ENCODE measurements around the gene PRSS57. TPM values are rescaled to one million over a fixed set of nuclear protein-coding genes. Genes with fewer than 3 reads are reported as not detected.

PRSS57 gene
- total RNA-seq, 2 experiments from 2014 or later = not detected

DNA sequence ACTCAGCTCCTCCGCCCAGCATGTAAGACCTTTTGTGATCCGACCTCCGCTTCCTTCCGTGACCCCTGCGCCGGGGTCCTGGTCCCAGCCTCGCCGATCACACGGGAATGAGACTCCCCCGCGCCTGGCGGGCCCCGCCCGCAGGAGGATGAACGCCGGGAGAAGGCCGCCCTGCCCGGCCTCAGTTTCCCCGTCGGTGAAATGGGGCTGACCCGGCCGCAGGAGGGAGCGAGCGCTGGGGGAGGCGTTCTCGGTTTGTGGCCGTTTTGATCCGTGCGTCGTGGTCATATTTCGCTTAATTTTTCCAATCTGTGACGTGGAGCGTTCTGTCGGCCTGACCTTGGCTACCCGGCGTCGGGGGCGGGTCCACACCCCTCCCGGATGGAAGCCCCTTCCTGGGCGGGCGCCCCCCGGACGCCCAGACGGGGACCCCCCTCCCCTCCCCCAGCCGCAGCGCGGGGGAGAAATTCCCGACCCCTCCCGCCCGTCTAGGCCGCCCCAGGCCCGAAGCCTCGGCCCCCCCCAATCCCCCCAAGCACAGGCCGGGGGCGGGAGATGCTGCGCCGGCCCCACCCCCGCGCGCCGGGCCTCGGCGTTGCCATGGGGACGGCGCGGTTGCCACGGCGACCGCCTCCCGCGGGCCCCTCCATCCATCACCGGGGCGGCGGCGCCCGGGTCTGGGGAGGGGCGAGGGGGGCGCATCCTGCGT lies 24.5 kb upstream of the PRSS57 start:
- ChIA-PET POLR2A (no interaction called here), CTCF (no interaction called here)
- Mint-ChIP-seq H3K9me3 (no peaks in the 10 kb centered on the region), H3K4me1 (ENCODE audit: low read depth) (no peaks in the 10 kb centered on the region), H3K36me3 (ENCODE audit: low read depth) (no peaks in the 10 kb centered on the region), H3K27ac (no peak overlapping the region), H3K4me3 (no peak overlapping the region), H3K27me3 (peaks cover 39% of the 10 kb centered on the region)
- Histone ChIP-seq H3K36me3 (ENCODE audit: insufficient read depth, low read length) (no peaks in the 10 kb centered on the region), H3K4me3 (ENCODE audit: low read length) (no peak overlapping the region), H3K4me1 (ENCODE audit: insufficient read depth, low read length) (peaks cover 3% of the 10 kb centered on the region), H3K9me3 (ENCODE audit: control insufficient read depth in 1 of 2, insufficient read depth in 1 of 2, low read length in 2 of 2) (peaks cover 0 to 43% of the 10 kb centered on the region in 2 experiments), H3K27ac (ENCODE audit: low read depth in 1 of 2, low read length in 2 of 2) (no peak overlapping the region), H3K27me3 (ENCODE audit: control insufficient read depth in 1 of 2, insufficient read depth in 2 of 2, low read length in 2 of 2) (peaks cover 19 to 20% of the 10 kb centered on the region in 2 experiments)
- intact Hi-C loops (cut with DNase I, micrococcal nuclease) = no loop called here
- ATAC-seq (ENCODE audit: poor library complexity) (no peak), DNase-seq (no peak)
- no peak for TF ChIP-seq CTCF (IDR thresholded peaks at IDR 0.05)

DNA sequence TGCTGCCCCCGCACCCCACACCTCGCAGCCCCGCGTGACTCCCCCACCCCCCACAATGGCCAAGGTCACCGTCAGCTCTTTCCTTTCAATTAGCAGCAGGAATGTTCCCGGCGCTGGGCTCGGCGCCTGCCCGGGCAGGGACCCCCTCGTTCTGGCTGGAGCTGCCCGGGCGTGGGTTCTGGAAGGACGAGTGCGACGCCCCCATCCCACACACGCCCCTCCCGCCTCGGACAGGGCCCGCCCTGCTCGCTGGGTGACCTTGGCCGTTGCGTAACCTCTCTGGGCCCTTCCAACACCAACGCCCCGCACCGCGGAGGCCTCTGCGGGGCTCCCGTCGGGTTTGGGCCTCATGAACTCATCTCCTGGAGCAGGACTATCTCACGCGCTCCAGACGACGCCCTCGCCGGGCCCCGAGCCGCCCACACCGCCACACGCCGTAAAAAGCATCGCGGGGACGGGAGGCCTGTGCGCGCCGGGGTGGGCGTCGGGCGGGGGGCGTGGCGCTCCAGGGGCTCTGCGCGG lies 23.8 kb upstream of the PRSS57 start:
- Histone ChIP-seq H3K27me3 (ENCODE audit: control insufficient read depth in 1 of 2, insufficient read depth in 2 of 2, low read length in 2 of 2) (peaks cover 19 to 20% of the 10 kb centered on the region in 2 experiments), H3K9me3 (ENCODE audit: control insufficient read depth in 1 of 2, insufficient read depth in 1 of 2, low read length in 2 of 2) (peaks cover 0 to 43% of the 10 kb centered on the region in 2 experiments), H3K4me1 (ENCODE audit: insufficient read depth, low read length) (peaks cover 3% of the 10 kb centered on the region), H3K36me3 (ENCODE audit: insufficient read depth, low read length) (no peaks in the 10 kb centered on the region), H3K4me3 (ENCODE audit: low read length) (no peak overlapping the region), H3K27ac (ENCODE audit: low read depth in 1 of 2, low read length in 2 of 2) (no peak overlapping the region)
- Mint-ChIP-seq H3K27ac (no peak overlapping the region), H3K9me3 (no peaks in the 10 kb centered on the region), H3K4me1 (ENCODE audit: low read depth) (no peaks in the 10 kb centered on the region), H3K4me3 (no peak overlapping the region), H3K36me3 (ENCODE audit: low read depth) (no peaks in the 10 kb centered on the region), H3K27me3 (peaks cover 39% of the 10 kb centered on the region)
- no peak for DNase-seq
- CTCF ChIA-PET = interaction anchor here (0.5 kb wide), 1 partner anchor 69 kb away, joined by 4 read pairs; no protein-coding TSS in a partner anchor
- intact Hi-C loops (cut with DNase I, micrococcal nuclease) = no loop called here
- POLR2A ChIA-PET = no interaction called here
- no peak for ATAC-seq (ENCODE audit: poor library complexity)
- no peak for TF ChIP-seq CTCF (IDR thresholded peaks at IDR 0.05)

DNA sequence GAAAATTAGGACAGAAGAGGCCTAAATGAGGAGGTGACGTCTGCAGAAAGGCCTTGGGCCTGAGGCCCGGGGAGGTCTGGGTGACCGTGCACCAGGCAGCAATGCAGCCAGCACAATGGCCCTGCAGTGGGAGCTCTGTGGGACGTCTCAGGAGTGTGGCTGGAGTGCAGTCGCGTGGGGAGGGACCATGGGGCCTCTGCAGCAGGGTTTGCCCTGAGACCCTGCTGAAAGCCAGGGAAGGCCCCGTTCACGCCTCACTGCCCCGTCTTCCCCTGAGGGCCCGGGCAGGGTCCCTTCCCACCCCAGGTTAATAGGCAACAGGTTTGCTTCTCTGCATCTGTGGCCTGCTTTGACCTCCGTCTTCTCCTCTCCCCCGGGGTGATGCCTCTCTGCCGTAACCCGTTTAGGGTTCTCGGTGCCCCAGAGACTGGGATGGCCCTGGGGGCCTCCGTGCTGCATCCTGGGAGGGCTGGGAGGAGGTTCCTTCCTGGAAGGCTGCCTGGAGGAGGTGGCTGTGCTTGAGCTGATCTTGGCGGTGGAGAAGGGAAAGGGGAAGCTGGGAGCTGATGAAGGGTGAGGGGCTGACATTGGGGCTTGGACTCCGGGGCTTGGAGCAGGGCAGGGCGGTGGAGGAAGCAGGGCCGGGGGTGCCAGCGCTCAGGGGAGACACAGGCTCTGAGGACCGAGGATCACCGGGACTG lies 23.1 kb upstream of the PRSS57 start:
- ChIA-PET CTCF (interaction anchor here (0.5 kb wide), 1 partner anchor 68 kb away, joined by 4 read pairs; no protein-coding TSS in a partner anchor), POLR2A (no interaction called here)
- no peak for TF ChIP-seq CTCF (IDR thresholded peaks at IDR 0.05)
- H3K4me1 Mint-ChIP-seq (ENCODE audit: low read depth) = no peaks in the 10 kb centered on the region
- ATAC-seq (ENCODE audit: poor library complexity) (no peak), DNase-seq (no peak)
- Histone ChIP-seq H3K4me1 (ENCODE audit: insufficient read depth, low read length) (peaks cover 3% of the 10 kb centered on the region), H3K4me3 (ENCODE audit: low read length) (no peak overlapping the region), H3K9me3 (ENCODE audit: control insufficient read depth in 1 of 2, insufficient read depth in 1 of 2, low read length in 2 of 2) (peaks cover 0 to 43% of the 10 kb centered on the region in 2 experiments), H3K27ac (ENCODE audit: low read depth in 1 of 2, low read length in 2 of 2) (no peak overlapping the region), H3K27me3 (ENCODE audit: control insufficient read depth in 1 of 2, insufficient read depth in 2 of 2, low read length in 2 of 2) (peaks cover 19 to 20% of the 10 kb centered on the region in 2 experiments), H3K36me3 (ENCODE audit: insufficient read depth, low read length) (no peaks in the 10 kb centered on the region)
- no peaks in the 10 kb centered on the region for H3K36me3 Mint-ChIP-seq (ENCODE audit: low read depth)
- intact Hi-C loops (cut with DNase I, micrococcal nuclease) = no loop called here
- H3K4me3 Mint-ChIP-seq = no peak overlapping the region
- H3K27ac Mint-ChIP-seq = no peak overlapping the region
- H3K9me3 Mint-ChIP-seq = no peaks in the 10 kb centered on the region
- peaks cover 32% of the 10 kb centered on the region for H3K27me3 Mint-ChIP-seq
